ENCODE data around the gene FKBP14.

FKBP14 gene

GRCh38 chr7:29998489-29998888 is 28.0 kb downstream of the FKBP14 start:
- no peak for TF ChIP-seq CTCF (IDR thresholded peaks at IDR 0.05; ENCODE audit: insufficient read depth, low read length, poor library complexity, severe bottlenecking)
- no peak for DNase-seq (ENCODE audit: extremely low read depth, insufficient read length)
- H3K27me3 ChIP-seq (replicated peaks; ENCODE audit: control insufficient read depth, insufficient read depth, low read length) = no peaks in the 10 kb centered on the region
- no peaks in the 10 kb centered on the region for H3K36me3 ChIP-seq (ENCODE audit: control insufficient read depth, insufficient read depth, low read length)
- no peak overlapping the region for H3K4me3 ChIP-seq (replicated peaks; ENCODE audit: low read depth, low read length)

GRCh38 chr7:29996321-29996720 is 30.2 kb downstream of the FKBP14 start:
- H3K36me3 ChIP-seq (ENCODE audit: control insufficient read depth, insufficient read depth, low read length) = no peaks in the 10 kb centered on the region
- no peak overlapping the region for H3K4me3 ChIP-seq (replicated peaks; ENCODE audit: low read depth, low read length)
- H3K27me3 ChIP-seq (replicated peaks; ENCODE audit: control insufficient read depth, insufficient read depth, low read length) = no peaks in the 10 kb centered on the region
- TF ChIP-seq CTCF (IDR thresholded peaks at IDR 0.05; ENCODE audit: insufficient read depth, low read length, poor library complexity, severe bottlenecking) = no peak
- DNase-seq (ENCODE audit: extremely low read depth, insufficient read length) = no peak

- no peak for TF ChIP-seq CTCF (IDR thresholded peaks at IDR 0.05; ENCODE audit: insufficient read depth, low read length, poor library complexity, severe bottlenecking)
- no peak for DNase-seq (ENCODE audit: extremely low read depth, insufficient read length)
- H3K36me3 ChIP-seq (ENCODE audit: control insufficient read depth, insufficient read depth, low read length) = no peaks in the 10 kb centered on the region
- no peaks in the 10 kb centered on the region for H3K27me3 ChIP-seq (replicated peaks; ENCODE audit: control insufficient read depth, insufficient read depth, low read length)
- no peak overlapping the region for H3K4me3 ChIP-seq (replicated peaks; ENCODE audit: low read depth, low read length)
Measured at GRCh38 chr7:29995652-29996051, 30.9 kb downstream of the FKBP14 start.

- H3K27me3 ChIP-seq (replicated peaks; ENCODE audit: control insufficient read depth, insufficient read depth, low read length) = no peaks in the 10 kb centered on the region
- no peaks in the 10 kb centered on the region for H3K36me3 ChIP-seq (ENCODE audit: control insufficient read depth, insufficient read depth, low read length)
- TF ChIP-seq CTCF (IDR thresholded peaks at IDR 0.05; ENCODE audit: insufficient read depth, low read length, poor library complexity, severe bottlenecking) = no peak
- no peak for DNase-seq (ENCODE audit: extremely low read depth, insufficient read length)
- no peak overlapping the region for H3K4me3 ChIP-seq (replicated peaks; ENCODE audit: low read depth, low read length)
Measured at GRCh38 chr7:29993140-29993539, 33.4 kb downstream of the FKBP14 start.

GRCh38 chr7:29991937-29992336 is 34.6 kb downstream of the FKBP14 start:
- TF ChIP-seq CTCF (IDR thresholded peaks at IDR 0.05; ENCODE audit: insufficient read depth, low read length, poor library complexity, severe bottlenecking) = no peak
- DNase-seq (ENCODE audit: extremely low read depth, insufficient read length) = no peak
- Histone ChIP-seq H3K4me3 (replicated peaks; ENCODE audit: low read depth, low read length) (no peak overlapping the region), H3K27me3 (replicated peaks; ENCODE audit: control insufficient read depth, insufficient read depth, low read length) (no peaks in the 10 kb centered on the region), H3K36me3 (ENCODE audit: control insufficient read depth, insufficient read depth, low read length) (no peaks in the 10 kb centered on the region)

GRCh38 chr7:29990931-29991330 is 35.6 kb downstream of the FKBP14 start:
- Histone ChIP-seq H3K36me3 (ENCODE audit: control insufficient read depth, insufficient read depth, low read length) (no peaks in the 10 kb centered on the region), H3K4me3 (replicated peaks; ENCODE audit: low read depth, low read length) (no peak overlapping the region), H3K27me3 (replicated peaks; ENCODE audit: control insufficient read depth, insufficient read depth, low read length) (no peaks in the 10 kb centered on the region)
- no peak for DNase-seq (ENCODE audit: extremely low read depth, insufficient read length)
- no peak for TF ChIP-seq CTCF (IDR thresholded peaks at IDR 0.05; ENCODE audit: insufficient read depth, low read length, poor library complexity, severe bottlenecking)
